KG1 (cell line): ENCODE measurements around the gene ARHGEF12.

Source experiments
- DNase-seq: peaks from one replicate; lab custom pipeline; 2025; lab: John Stamatoyannopoulos, UW

ARHGEF12 gene, protein sequence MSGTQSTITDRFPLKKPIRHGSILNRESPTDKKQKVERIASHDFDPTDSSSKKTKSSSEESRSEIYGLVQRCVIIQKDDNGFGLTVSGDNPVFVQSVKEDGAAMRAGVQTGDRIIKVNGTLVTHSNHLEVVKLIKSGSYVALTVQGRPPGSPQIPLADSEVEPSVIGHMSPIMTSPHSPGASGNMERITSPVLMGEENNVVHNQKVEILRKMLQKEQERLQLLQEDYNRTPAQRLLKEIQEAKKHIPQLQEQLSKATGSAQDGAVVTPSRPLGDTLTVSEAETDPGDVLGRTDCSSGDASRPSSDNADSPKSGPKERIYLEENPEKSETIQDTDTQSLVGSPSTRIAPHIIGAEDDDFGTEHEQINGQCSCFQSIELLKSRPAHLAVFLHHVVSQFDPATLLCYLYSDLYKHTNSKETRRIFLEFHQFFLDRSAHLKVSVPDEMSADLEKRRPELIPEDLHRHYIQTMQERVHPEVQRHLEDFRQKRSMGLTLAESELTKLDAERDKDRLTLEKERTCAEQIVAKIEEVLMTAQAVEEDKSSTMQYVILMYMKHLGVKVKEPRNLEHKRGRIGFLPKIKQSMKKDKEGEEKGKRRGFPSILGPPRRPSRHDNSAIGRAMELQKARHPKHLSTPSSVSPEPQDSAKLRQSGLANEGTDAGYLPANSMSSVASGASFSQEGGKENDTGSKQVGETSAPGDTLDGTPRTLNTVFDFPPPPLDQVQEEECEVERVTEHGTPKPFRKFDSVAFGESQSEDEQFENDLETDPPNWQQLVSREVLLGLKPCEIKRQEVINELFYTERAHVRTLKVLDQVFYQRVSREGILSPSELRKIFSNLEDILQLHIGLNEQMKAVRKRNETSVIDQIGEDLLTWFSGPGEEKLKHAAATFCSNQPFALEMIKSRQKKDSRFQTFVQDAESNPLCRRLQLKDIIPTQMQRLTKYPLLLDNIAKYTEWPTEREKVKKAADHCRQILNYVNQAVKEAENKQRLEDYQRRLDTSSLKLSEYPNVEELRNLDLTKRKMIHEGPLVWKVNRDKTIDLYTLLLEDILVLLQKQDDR (N-terminal part only)

DNA sequence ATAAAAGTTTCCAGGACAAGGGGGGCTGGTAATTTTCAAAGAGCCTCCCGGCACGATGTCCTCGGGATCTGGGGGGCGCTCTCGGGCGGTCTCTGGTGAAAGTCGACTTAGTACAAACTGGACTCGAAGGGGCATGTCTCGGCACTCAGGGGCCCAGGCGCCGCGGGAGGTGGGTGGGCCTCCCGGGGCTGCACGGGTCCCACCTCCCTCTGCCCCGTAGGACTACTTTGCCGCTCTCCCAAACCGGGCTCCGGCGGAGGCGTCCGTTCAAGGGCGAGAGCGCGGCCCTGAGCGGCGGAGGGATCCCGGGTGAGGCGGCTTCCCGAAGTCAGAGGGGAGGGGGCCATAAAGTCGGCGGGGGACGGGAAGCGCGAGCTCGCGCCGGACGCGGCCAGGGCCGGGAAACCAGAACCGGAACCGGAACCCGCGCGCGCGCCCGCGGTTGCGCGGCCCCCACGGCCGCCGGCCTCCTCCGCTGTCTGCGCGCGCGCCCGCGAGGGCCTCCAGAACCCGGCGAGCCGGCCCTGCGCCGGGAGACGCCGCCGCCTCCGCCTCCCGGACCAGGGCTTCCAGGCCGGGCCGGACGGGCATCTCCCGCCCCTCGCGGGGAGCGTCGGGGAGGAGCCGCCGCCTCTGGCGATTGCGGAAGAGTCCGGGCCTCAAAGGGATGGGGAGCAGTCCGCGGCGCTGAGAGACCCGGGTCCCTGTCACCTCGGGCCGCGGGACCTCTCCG, at the start of gene ARHGEF12:
ARHGEF12 (plus strand) TSS at position 506 of the 733 bp plus-strand sequence. CDS start 831 bp downstream, outside the sequence.
- DNase-seq: peak; percentile 75

DNA sequence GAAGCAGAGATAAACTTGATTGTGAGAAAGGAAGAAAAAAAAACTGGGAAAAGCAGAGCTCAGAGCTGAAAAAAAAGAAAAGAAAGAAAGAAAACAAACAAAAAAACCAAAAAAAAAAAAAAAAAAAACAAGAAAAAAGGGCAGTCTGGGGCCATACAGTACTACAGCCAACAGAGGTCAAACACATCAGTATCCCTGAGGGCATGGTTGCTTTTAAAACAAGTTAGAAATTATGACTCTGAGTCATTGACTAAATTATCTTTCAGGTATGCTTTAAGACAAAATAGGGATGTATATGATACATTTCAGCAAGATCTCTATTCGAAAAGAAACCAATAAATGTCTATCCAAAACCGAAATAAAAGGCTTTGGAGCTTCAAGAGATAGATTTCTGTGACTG, 48.2 kb upstream of the ARHGEF12 start:
- no peak for DNase-seq

DNA sequence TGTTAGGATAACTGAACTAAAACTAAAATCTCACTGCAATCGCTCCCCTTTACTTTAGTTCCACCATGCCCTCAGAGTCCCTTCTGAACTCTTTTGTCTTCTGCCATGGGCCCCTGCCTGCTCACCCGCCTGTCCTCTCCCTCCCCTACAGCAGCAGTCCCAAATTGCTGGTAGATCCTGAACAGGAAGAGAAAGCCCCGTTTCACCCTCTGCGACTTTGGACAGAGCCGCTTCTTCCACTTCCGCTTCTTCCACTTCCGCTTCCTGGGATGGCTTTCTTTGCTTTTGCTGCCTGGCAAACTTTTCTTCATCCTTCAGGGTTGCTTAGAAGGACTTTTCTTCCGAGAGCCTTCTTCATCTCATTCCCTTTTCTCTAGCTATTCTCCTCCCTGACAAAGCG, 46.8 kb upstream of the ARHGEF12 start:
- DNase-seq: no peak

DNA sequence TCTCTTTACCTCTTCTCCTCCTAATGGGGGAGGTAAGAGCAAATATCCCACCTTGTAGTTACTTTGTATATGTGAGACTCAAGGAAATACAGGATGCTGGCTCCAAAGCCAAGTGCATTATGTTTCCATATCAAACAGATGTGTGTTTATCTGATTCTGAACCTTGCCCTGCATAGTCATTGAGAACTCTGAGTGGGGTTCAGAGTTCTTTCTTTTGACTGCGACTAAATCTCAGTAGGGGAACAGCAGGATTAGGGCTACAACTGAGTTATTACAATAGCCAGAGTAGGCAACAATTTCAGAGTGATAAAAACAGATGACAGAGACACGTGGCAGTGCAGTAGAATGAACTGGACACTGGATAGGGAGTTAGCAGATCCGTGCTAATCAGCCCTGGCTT, 45.3 kb upstream of the ARHGEF12 start:
- DNase-seq: no peak

GRCh38 chr11:120293038-120293800, 43.0 kb upstream of the ARHGEF12 start:
- no peak for DNase-seq

DNA sequence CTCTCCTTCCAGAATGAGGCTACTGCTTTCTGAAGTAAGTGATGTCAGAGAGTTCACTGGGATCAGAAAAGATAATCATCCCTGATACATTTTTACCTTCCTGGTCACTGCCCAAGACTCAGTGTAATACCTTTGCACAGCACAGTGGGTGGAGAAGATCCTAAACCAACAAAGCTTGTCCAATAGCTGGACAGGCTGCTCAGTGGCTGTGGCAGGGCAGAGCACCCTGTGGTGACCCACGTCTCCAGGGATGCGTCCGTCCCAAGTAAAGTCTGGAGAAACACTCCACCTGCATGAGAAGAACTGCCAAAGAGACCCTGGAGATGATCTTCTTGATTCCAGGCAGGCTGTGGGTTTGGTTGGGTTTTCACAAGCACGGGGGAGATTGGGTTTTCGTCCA, 42.1 kb upstream of the ARHGEF12 start:
- no peak for DNase-seq

GRCh38 chr11:120295099-120295498, 41.1 kb upstream of the ARHGEF12 start:
- no peak for DNase-seq

DNA sequence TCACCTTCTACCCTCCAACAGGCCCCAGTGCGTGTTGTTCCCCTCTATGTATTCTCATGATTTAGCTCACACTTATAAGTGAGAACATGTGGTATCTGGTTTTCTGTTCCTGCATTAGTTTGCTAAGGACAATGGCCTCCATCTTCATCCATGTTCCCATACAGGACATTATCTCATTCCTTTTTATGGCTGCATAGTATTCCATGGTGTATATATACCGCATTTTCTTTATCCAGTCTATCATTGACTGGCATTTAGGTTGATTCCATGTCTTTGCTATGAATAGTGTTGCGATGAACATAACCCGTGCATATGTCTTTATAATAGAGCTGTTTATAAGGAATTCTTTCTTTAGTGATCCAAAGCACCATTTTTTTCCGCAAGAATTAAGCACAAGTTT, 39.7 kb upstream of the ARHGEF12 start:
- DNase-seq: no peak

DNA sequence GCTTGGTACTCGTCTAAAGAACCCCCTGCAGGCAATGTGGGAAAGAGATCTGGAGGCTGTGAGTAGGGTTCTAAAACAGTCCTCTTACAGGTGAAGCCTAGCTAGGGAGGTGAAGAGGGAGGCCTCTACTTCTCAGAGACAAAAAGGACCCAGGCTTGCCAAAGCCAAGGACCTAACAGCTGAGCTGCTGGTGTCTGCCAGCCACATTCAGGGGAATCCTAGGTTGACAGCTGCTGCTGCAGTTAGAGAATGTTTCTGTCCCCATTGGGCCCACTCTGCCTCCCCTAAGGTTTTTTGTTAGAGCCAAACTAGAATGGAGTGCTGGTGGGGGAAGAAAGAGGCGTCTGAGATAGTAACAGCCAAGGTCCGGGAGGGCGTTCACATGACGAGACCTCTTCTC, 37.8 kb upstream of the ARHGEF12 start:
- no peak for DNase-seq

DNA sequence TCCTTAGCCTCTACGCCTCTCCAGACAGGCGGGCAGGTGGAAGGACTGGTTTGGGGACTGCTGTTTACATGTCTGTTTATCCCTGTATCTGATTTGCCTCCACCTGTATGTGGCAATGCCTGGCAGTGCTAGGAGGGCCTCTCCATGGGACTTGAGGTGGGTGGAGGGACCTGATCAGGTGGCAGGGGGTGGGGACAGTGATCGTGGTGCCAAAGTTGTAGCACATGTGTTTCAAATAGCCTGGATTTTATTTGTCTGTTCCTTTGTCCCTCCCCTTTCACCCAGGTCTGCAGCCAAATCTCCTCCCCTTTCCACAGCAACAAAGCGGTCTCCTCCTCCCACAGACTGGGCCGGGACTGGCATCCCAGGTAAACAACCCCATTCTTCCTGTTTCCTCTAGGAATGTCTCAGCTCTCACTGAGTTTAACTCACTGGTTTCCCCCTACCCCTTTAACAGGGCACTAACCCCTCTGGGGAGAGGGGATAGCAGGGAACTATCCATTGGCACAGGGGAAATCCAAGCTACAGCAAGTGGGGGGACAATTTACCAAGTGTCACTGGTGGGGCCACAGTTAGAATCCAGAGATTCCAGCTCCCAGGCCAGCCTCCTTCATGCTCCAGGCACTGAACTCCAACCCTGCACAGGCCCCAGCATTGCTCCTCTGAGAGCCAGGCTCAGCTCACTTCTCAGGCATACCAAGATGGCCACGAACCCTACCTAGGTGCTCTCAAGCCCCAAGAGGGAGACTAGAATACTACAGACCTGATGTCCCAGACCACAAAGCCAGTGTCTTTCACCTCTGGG, 34.0 kb upstream of the ARHGEF12 start:
- DNase-seq: no peak

- peak; percentile 74 for DNase-seq
These were observed 33.1 kb upstream of the ARHGEF12 start for GRCh38 chr11:120303004-120303637.

DNA sequence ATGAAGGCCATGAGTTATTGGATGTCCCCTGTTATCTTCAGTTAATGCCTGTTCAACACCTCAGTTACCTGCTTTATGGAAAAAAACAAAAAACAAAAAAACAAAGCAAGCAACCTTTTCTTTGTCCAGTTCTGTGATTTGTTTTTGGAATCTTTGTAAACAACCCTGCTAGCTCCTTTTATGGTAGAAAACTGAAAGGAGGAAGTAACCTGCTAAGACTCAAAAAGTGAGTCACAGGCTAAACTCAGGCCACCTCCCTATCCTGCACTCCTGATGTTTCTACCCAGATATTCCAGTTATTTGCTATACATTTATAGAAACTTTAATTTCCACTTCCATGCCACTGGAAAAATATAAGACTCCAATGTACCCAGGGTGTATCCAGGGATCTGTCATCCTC, 31.7 kb upstream of the ARHGEF12 start:
- no peak for DNase-seq

DNA sequence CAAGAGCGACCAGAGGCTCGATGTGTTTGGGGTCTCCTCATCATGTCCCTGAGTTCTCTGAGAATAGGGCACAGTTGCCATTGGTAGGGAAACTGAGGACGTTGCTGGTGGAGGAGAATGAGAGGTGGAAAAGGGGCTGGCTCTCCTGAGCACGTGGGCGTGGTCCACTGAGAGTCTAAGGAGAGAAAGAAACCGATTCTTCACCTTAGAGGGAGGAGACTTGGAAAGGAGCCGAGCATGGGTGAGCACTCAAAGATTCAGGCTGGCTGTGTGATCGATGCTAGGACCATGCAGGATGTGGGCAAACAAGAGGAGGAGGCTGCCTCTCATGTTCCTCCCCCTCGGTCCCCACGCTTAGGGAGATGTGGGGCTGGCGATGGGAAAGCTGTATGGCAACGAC, 30.9 kb upstream of the ARHGEF12 start:
- DNase-seq: no peak

DNA sequence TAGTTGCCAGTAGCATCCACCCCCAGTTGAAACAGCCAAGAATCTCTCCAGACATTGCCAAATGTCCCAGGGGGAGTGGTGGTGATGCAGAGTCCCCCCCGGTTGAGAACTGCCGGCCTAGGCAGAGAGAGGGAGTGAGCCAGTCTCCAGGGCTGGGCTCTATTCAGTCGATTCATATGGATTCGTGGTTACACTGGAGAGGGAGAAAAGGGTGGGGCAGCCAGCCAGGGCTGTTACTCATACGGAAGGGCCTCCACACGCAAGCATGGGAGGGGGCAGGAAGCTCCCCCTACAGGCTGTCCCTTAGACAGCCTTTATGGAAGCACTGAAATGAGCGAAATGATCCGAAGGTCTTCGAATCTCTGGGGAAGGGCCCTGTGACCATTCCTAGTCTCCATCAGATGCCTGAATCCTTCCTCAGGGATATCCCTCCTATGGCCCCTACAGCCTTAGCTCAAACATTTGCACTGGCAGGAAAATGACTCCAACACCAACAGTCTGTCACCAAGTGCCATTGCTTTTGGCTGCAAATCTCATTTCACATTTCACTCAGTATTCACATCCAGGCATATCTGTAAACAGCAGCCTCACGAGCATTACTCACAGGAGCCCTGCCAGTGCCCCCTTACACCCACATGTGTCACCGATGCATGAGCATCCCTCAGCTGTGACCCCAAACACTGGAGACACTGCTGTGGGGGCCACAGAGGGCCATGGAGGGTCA, 29.5 kb upstream of the ARHGEF12 start:
- no peak for DNase-seq

DNA sequence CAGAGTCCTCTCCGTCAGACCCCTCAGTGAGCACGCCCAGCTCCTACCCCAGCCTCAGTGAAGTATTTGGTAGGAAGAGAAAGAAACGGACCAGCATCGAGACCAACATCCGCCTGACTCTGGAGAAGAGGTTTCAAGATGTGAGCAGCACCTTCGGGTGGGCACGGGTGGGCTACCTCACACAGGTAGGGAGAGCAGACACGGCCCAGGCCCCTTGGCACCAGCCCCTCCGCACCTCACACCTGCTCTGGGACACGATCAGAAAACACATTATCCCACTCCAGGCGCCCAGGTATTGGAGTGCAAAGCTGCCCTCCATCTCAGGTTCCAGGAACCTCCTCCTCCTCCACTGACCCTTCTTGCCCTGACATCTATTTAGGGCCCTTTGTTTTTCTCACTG, 28.7 kb upstream of the ARHGEF12 start:
- no peak for DNase-seq

GRCh38 chr11:120308081-120308480, 28.1 kb upstream of the ARHGEF12 start:
- DNase-seq: no peak

DNA sequence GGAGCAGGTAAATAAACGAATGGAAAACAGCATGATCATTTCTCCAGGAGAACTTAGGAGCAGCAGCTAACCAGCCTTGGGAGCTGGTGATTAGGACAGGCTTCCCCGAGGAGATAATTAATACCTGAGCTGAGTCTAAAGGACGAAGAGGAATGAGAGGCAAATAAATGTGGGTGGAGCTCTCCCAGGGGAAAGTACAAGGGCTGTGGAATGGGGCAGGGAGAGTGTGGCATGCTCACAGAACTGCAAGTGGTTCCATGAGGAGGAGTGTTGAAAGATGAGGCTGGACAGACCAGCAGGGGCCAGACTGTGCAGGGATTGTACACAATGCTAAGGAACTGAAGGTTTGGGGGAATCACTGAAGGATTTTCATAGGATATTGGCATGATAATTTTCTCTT, 25.3 kb upstream of the ARHGEF12 start:
- no peak for DNase-seq

DNA sequence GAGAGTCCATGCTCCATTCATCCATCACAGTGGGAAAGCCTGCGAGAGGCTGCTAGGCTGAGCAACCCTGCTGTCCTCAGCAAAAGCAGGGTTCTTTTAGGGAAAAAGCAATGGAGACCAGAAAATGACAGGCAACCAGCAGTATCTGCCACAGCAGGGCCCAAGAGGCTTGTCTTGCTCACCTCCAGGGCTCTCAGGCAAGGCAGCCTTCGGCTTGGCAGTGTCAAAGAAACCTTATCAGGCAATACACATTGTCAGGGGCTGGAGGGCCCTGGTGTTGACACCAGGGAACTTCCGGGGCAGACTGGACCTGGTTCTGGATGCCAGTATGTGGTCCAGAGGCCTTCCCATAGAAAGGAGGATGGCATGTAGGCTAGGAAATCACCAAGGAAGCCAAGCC, 21.4 kb upstream of the ARHGEF12 start:
- DNase-seq: no peak
